ENCODE results near the gene TMEM63A. TPM values are rescaled to one million over a fixed set of nuclear protein-coding genes. Genes with fewer than 3 reads are reported as not detected.

The TMEM63A gene
- total RNA-seq, 1 donor: 26.4 TPM

- no peak for DNase-seq (ENCODE audit: low read depth)
- no peak overlapping the region for H3K4me3 ChIP-seq (ENCODE audit: low read depth, low read length)
- TF ChIP-seq CTCF (IDR thresholded peaks at IDR 0.05; ENCODE audit: insufficient read depth, low read length): no peak
These were observed 34.9 kb upstream of the TMEM63A start for GRCh38 chr1:225917101-225917500.

- no peak for DNase-seq (ENCODE audit: low read depth)
- no peak overlapping the region for H3K4me3 ChIP-seq (ENCODE audit: low read depth, low read length)
- TF ChIP-seq CTCF (IDR thresholded peaks at IDR 0.05; ENCODE audit: insufficient read depth, low read length): no peak
These were observed 33.4 kb upstream of the TMEM63A start for GRCh38 chr1:225915538-225915991.

- no peak for TF ChIP-seq CTCF (IDR thresholded peaks at IDR 0.05; ENCODE audit: insufficient read depth, low read length)
- no peak for DNase-seq (ENCODE audit: low read depth)
- H3K4me3 ChIP-seq (ENCODE audit: low read depth, low read length): no peak overlapping the region
These were observed 32.8 kb upstream of the TMEM63A start for GRCh38 chr1:225914947-225915346.

GRCh38 chr1:225914391-225914790, 32.2 kb upstream of the TMEM63A start:
- H3K4me3 ChIP-seq (ENCODE audit: low read depth, low read length): no peak overlapping the region
- no peak for TF ChIP-seq CTCF (IDR thresholded peaks at IDR 0.05; ENCODE audit: insufficient read depth, low read length)
- no peak for DNase-seq (ENCODE audit: low read depth)

- peak; percentile 63 for TF ChIP-seq CTCF (IDR thresholded peaks at IDR 0.05; ENCODE audit: insufficient read depth, low read length)
- H3K4me3 ChIP-seq (ENCODE audit: low read depth, low read length): no peak overlapping the region
- DNase-seq (ENCODE audit: low read depth): peak; percentile 49
These were observed 29.3 kb upstream of the TMEM63A start for GRCh38 chr1:225911191-225912130.

GRCh38 chr1:225909477-225909876, 27.3 kb upstream of the TMEM63A start:
- no peak for DNase-seq (ENCODE audit: low read depth)
- no peak for TF ChIP-seq CTCF (IDR thresholded peaks at IDR 0.05; ENCODE audit: insufficient read depth, low read length)
- H3K4me3 ChIP-seq (ENCODE audit: low read depth, low read length): no peak overlapping the region
